Loucy (cell line): ENCODE measurements around the gene TMEM60.

Experiments used
- EZH2phosphoT487 ChIP-seq: fragments of 200-600 bp; IDR thresholded peaks from 2 replicates; pipeline ENCODE4 v1.6.1; 2018; ENCODE audit warnings: antibody characterized with exemption, mild to moderate bottlenecking, moderate library complexity, borderline replicate concordance
- TF ChIP-seq, protein P1 (sequence below): fragments of 200-600 bp; sonication (generic); conservative IDR thresholded peaks from 2 replicates; pipeline ENCODE4 v1.5.1; 2014; ENCODE audit warnings: mild to moderate bottlenecking, antibody characterized with exemption, low read length

DNA sequence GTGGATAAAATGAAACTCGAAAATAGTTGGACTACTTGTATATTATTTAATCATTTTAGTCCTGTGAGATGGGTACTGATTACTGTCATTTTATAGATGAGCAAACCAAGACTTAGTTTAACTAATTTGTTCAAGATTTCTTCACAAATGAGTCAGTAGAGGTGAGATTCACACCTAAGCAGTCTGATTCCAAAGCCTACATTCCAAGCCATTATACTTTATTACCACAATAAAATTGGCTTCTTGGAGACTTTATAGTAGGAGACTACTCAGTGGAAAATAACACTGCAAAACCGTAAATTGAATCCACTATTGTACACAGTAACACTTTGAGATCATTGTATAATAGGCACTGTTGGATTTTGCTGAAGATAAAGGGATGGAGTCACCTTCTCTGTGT lies 2.5 kb upstream of the TMEM60 start:
- no peak for TF ChIP-seq EZH2phosphoT487
- TF ChIP-seq, protein P1, sequence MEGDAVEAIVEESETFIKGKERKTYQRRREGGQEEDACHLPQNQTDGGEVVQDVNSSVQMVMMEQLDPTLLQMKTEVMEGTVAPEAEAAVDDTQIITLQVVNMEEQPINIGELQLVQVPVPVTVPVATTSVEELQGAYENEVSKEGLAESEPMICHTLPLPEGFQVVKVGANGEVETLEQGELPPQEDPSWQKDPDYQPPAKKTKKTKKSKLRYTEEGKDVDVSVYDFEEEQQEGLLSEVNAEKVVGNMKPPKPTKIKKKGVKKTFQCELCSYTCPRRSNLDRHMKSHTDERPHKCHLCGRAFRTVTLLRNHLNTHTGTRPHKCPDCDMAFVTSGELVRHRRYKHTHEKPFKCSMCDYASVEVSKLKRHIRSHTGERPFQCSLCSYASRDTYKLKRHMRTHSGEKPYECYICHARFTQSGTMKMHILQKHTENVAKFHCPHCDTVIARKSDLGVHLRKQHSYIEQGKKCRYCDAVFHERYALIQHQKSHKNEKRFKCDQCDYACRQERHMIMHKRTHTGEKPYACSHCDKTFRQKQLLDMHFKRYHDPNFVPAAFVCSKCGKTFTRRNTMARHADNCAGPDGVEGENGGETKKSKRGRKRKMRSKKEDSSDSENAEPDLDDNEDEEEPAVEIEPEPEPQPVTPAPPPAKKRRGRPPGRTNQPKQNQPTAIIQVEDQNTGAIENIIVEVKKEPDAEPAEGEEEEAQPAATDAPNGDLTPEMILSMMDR: no peak
